Measurements from ENCODE around the gene SDK1. TPM values are rescaled to one million over a fixed set of nuclear protein-coding genes. Genes with fewer than 3 reads are reported as not detected.

The SDK1 gene
- total RNA-seq, 4 donors from 2014 or later: under 0.01 to 16.2 (median 7.2) TPM

DNA sequence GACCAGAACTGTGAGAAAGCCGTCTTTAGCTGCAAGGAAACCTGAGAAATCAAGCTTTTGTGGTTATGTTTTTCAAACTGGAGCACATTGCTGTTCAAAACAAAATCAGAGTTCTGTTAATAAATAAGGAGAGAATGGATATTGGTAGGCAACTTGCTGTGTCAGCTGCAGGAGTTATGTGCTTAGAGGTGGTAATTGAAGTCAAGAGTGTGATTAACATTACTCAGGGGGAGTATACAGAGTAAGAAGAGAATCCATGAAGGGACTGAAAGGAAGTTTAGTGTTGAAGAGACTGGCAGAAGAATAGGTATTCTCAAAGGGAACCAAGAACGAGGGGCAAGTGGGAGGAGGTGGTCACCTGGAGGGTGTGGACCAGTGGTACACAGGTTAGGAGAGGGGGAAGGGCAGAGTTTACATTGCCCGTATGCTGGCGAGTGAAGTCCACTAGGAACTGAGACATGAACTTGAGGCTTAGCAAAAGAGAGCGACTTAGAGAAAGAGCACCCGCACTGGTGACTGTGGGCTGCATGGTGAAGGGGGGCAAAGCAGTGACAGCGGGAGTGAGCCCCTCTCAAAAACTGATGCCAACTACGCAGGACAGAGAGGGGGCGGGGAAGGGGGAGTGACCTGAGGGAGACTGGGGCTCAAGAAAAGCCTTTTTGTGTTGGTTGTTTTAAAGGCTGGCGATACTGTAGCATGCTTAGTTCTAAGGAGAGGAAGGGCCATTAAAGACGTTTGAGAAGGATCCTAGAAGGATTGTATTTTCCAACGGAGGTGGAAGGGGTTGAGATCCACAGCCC is 80.0 kb downstream of the SDK1 start:
- intact Hi-C loops (cut with DNase I; ENCODE audit: low total_unique reads): no loop called here
- H3K27ac ChIP-seq: no peak overlapping the region
- no peaks in the 10 kb centered on the region for H3K36me3 ChIP-seq
- H3K9me3 ChIP-seq: no peaks in the 10 kb centered on the region
- no peaks in the 10 kb centered on the region for H3K27me3 ChIP-seq
- TF ChIP-seq CTCF (IDR thresholded peaks at IDR 0.05) (no peak), POLR2A (IDR thresholded peaks at IDR 0.05) (no peak)
- DNase-seq: no peak
- H3K4me3 ChIP-seq: no peak overlapping the region
- H3K4me1 ChIP-seq: no peaks in the 10 kb centered on the region

DNA sequence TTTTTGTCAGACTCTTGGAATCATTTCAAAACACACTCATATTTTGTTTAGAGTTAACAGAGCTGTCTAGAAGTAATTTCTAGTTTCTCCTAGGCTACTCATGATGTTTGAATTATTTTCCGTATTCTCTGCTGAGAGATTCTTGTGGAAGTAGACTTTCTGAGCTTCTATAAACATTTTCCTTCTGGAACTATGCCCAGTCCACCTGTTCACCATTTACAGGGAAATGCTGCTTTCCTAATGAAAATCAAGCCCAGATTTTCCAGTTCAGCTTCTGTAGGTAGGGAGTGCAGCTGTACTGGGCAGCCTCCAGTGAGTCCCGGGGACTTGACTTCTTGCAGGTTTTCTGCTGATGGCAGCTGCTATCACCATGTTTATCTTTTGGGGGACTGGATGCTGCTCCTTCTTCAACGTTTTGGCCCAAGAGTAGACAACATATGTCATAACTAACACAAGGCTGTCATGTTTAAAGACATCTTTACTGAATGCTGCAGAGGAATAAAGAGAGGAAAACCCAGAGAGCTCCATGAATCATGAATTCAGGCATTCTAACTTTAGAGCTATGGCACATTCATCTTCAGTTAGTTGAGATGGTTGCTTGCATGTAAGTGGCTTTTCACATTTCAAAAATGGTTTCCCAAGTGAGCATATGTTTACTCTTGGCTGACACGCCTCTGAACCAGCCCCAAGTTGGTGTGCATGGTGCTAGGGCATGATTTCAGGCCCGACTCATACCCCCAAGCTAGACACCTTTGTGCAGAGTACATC is 85.6 kb downstream of the SDK1 start:
- H3K4me3 ChIP-seq: no peak overlapping the region
- no peak overlapping the region for H3K27ac ChIP-seq
- no peaks in the 10 kb centered on the region for H3K9me3 ChIP-seq
- H3K36me3 ChIP-seq: no peaks in the 10 kb centered on the region
- intact Hi-C loops (cut with DNase I; ENCODE audit: low total_unique reads): no loop called here
- TF ChIP-seq CTCF (IDR thresholded peaks at IDR 0.05) (no peak), POLR2A (IDR thresholded peaks at IDR 0.05) (no peak)
- DNase-seq: no peak
- H3K4me1 ChIP-seq: no peaks in the 10 kb centered on the region
- no peaks in the 10 kb centered on the region for H3K27me3 ChIP-seq

- Histone ChIP-seq H3K27me3 (no peaks in the 10 kb centered on the region), H3K4me3 (no peak overlapping the region)
- intact Hi-C loops (cut with DNase I; ENCODE audit: low total_unique reads): no loop called here
Measured at GRCh38 chr7:3393862-3394261, 92.8 kb downstream of the SDK1 start.

GRCh38 chr7:3397324-3397723 is 96.3 kb downstream of the SDK1 start:
- Histone ChIP-seq H3K9me3 (peaks cover 0 to 11% of the 10 kb centered on the region in 2 donors), H3K4me3 (no peak overlapping the region), H3K4me1 (no peaks in the 10 kb centered on the region), H3K27me3 (no peaks in the 10 kb centered on the region), H3K36me3 (peaks cover 0 to 2% of the 10 kb centered on the region in 2 donors), H3K27ac (no peak overlapping the region)
- no peak for TF ChIP-seq POLR2A (IDR thresholded peaks at IDR 0.05)
- TF ChIP-seq CTCF (IDR thresholded peaks at IDR 0.05): no peak
- DNase-seq: no peak
- intact Hi-C loops (cut with DNase I; ENCODE audit: low total_unique reads): no loop called here

More at GRCh38 chr7:3393862-3394261, 92.8 kb downstream of the SDK1 start:
- Histone ChIP-seq H3K27ac (no peak overlapping the region), H3K9me3 (peaks cover 0 to 11% of the 10 kb centered on the region in 2 donors), H3K36me3 (peaks cover 0 to 2% of the 10 kb centered on the region in 2 donors), H3K4me1 (no peaks in the 10 kb centered on the region)
- DNase-seq: no peak
- no peak for TF ChIP-seq CTCF (IDR thresholded peaks at IDR 0.05)
- no peak for TF ChIP-seq POLR2A (IDR thresholded peaks at IDR 0.05)

GRCh38 chr7:3399858-3400257 is 98.8 kb downstream of the SDK1 start:
- Histone ChIP-seq H3K27ac (no peak overlapping the region), H3K27me3 (no peaks in the 10 kb centered on the region), H3K9me3 (no peaks in the 10 kb centered on the region), H3K36me3 (no peaks in the 10 kb centered on the region), H3K4me3 (no peak overlapping the region), H3K4me1 (no peaks in the 10 kb centered on the region)
- TF ChIP-seq POLR2A (IDR thresholded peaks at IDR 0.05) (no peak), CTCF (IDR thresholded peaks at IDR 0.05) (no peak)
- intact Hi-C loops (cut with DNase I; ENCODE audit: low total_unique reads): loop anchor here (5.0 kb wide), 1 partner anchor 612 kb away; no protein-coding TSS in a partner anchor
- DNase-seq: no peak

Measured in uterus (tissue), 4 donors.